HG03558 (cell line): Measurements from ENCODE around the gene SH3TC1.

Experiments
- ATAC-seq: cut with Tn5 transposase; IDR thresholded peaks from one replicate; pipeline ENCODE4 v1.9.1; 2021; ENCODE audit warnings: moderate number of reproducible peaks; ENCODE audit not compliant: unreplicated experiment; ENCODE audit errors: extremely low read depth

The SH3TC1 gene

GRCh38 chr4:8163436-8164193 lies 35.5 kb upstream of the SH3TC1 start:
- ATAC-seq: no peak

DNA sequence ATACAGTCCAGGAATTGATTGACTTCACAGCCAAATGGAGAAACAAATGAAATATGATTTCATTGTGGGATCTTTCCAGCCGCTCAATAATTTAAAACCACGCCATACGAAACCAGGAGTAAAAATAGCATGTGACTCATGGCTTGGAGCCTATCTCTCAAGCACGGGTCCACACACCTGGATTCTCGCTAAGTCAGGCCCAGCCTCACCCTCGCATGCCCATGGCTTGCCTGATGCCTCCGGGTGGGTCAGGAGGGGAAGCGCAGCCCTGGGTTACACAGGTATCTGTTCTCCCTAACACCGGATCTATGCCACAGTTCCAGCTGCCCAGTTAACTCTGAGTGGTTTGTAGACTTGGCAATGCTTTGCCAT lies 34.9 kb upstream of the SH3TC1 start:
- no peak for ATAC-seq

GRCh38 chr4:8164687-8165086 lies 34.4 kb upstream of the SH3TC1 start:
- no peak for ATAC-seq

DNA sequence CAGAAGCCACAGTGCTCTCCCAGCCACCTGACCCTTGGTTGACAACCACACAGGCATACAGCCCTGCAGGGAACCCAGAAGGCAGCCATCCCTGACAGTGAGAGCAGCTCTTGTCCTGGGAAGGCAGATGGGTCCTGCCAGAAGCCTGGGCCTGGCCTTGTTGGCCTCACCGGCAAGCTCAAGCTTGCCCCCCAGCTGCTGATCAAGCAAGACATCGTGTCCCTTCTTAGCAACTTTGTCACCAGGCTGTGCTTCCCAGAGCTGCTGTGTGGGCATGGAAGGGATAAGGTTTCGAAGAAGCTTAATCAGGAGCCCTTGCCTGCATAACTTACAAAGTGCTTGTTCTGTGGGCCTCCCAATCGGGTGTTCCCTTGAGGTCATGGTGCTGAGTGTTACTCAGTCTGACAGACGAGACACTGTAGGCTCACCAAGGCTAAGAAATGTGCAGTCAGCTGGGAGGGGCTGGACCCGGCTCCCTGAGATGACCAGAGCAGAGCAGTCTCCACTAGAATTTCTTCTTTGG lies 33.7 kb upstream of the SH3TC1 start:
- no peak for ATAC-seq

DNA sequence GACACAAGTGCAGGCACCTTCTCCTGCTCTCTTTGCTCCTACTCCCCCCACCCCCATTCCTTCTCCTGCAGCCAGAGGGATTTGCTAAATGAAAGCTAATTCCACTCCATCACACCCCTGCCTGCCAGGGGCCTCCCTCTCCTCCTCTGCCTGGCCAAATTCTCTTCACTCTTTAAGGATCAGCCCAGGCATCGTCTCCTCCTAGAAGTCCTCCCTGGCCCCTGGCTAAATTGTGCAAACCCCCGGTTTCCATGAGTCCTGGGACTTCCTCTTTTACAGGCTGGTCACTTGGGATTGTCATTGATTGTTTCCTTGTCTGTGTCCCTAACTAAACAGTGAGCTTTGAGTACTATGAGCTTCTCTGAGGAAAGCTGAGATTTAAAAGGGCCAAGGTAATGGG lies 31.8 kb upstream of the SH3TC1 start:
- no peak for ATAC-seq

GRCh38 chr4:8167815-8168214 lies 31.3 kb upstream of the SH3TC1 start:
- ATAC-seq: no peak

- ATAC-seq: no peak
Measured at GRCh38 chr4:8168232-8168631, 30.9 kb upstream of the SH3TC1 start.

DNA sequence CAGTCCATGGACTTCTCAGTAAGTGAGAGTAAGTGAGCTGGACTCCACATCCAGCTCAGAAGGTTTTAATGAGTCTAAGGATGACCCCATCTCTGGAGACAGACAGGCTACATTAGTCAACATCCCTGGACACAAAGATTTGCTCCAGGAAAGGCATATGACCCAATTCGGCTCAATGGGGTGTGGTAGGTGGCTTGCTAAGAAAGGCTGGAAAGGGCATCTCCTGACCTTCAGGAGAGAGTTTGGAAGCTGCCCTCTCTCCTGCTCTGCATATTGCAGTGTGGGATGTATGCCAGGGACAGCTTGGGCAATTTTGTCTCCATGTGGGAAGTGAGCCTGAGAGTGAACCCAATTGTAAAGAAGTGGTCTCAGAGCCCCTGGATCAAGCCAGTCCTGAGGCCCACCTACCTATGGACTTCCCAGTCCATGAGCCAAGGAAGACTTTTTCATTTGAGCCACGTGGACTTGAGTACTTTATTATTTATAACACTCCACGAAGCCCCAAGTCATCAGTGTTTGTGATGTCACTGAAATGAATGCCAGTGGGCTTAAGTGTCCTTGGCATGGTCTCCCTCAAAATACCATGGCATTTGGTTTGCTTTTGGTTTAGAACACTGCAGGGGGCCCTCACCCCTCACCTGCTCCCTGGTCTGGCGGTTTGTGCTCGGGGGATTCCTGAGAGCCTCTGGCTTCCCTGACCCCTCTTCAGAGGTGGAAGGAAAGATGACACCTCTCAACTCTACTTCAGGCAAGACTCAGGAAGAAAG lies 30.1 kb upstream of the SH3TC1 start:
- ATAC-seq: no peak

DNA sequence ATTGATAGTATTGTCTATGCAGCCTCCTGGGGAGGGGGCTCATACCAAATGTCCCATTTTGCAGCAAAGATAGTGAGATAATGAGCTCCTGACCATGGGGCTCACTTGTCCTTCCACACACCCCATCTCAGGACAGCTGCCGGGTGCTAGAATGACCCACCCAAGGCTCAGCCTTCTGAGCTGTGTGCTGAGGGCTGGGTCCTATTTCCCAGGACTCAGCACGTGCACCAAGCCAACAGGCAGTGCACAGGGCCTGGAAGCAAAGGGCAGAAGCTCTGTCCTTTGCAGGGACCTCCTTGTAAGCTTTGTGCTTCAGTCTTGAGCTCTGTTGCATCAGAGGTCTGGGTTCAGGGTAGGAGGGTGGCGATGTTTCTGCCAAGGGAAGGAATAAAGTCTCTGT lies 29.3 kb upstream of the SH3TC1 start:
- no peak for ATAC-seq

DNA sequence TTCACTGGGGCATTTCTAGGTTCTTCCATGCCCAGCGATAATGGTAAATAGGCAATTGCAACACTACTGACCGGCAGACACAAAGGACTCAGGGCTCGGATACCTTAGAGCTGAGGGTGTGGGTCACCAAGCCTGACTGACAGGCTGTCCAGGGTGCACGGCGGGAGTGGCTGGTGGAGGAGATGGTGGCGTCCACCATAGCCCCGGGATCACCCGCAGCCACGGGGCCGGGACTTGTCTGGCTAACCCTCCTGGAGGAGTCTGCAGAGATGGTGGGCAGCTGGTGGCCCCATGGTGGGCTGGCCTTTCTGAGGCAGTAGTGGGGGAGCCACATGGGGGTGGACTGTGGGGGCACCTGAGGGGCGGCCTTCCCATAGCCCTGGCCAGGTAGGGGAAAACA lies 28.7 kb upstream of the SH3TC1 start:
- ATAC-seq: no peak

DNA sequence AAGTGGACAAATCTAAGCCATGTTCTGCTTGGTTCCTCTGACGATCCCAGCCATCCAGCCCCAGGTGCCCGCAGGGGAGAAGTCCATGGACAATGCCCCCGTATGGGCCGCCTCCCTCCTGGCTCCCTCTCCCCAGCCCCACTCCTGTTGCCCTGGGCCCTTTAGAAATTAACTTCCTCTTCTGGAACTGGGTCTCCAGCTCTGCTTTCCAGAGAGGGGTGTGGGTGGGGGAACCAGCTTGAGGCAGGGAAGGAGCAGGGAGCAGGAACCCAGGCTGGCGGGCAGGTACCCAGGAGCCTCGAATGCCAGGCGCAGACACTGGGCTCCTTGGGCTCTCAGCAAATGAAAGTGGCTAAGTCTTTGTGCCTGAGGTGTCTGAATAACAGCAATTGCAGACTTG lies 27.8 kb upstream of the SH3TC1 start:
- no peak for ATAC-seq

GRCh38 chr4:8171984-8172924 lies 26.8 kb upstream of the SH3TC1 start:
- no peak for ATAC-seq

DNA sequence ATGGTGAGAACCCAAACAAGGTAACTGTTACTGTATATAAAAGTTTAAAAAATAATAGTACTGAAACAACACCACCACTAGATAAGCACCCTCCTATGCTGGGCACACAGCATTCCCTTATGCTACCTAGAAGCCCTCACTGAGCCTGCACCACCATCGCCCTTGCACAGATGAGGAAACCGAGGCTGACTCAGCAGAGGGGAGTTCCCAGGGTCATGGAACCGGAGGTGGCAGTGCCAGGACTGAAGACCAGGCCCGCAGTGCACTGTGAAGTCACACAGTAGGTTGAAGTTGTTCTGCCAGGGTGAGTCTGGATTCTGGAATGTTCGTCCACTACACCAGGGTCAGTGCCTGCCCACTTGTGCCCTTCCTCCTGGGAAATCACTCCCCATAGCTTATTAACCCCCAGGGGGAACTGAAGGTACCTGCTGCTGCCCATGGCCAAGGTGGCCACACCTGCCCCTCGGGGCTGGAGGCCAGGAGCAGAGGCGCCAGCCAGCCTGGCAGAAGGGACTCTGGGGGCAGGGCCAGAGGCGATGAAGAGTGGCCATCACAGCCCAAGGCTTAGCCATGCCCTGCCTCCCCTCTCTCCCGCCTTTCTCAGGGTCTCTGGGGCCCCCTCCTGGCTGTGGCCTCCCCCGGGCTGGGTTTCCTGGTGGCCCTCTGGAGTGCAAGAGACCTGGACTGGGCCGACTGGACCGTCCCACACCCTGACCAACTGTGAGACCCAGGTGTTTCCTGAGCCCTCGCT lies 25.4 kb upstream of the SH3TC1 start:
- ATAC-seq: no peak

- no peak for ATAC-seq
Measured at GRCh38 chr4:8174970-8175369, 24.1 kb upstream of the SH3TC1 start.

- ATAC-seq: no peak
Measured at GRCh38 chr4:8175686-8176085, 23.4 kb upstream of the SH3TC1 start.

DNA sequence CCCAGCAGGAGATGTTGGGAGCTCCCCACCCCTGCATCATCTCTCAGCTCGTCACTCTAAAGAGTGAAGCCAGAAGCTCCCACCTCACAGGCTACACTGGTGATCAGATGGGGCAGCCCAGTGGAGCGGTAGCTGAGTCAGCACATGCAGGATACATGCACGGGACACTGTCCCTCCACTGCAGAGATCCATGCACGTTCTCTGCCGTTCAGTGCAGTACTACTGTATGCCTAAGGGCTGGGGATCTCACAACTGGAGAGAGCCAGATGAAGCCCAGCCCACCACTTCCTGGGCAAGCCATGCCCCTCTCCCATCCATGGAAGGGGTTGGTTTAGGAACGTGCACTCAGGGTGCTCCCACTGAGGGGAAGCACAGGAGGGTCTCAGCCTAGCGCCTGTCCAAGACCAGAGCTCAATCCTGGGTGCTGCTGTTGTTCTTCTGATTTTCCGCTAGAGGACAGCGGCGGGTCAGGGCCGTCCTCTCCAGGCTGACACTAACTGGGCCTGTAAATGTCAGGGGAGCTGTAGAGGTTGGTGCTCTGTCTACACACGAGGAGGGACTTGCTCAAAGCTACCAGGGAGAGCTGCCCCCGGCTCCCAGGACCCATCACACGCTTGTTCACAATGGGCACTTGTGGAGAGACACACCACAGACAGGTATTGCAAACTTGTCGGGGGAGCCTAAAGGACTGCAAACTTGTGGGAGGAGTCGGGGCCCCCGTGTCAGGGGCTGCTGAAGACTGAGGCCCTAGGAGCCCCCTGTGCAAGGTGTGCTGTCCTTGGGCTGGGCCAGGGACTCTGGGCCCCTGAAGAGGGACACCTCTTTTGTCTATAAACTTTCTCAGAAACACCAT lies 22.3 kb upstream of the SH3TC1 start:
- ATAC-seq: peak; percentile 52

DNA sequence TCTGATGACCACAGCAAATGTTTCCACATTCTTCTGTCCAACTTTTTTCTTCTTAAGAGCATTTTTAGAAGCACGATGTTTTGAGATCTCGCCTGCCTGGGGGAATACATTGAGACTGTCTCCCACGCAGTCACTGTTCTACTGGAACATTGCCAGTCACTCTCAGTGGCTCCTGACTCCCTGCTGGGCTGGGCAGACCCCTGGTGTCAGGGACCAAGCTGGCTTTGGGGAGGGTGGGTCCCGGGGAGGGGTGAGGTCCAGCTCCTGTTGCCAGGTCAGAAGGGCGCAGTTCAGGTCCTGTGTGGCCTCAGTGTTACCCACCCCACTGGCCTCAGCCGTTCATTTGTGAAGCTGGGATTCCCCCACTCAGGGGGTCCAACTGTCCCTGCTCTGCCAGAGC lies 21.5 kb upstream of the SH3TC1 start:
- no peak for ATAC-seq

DNA sequence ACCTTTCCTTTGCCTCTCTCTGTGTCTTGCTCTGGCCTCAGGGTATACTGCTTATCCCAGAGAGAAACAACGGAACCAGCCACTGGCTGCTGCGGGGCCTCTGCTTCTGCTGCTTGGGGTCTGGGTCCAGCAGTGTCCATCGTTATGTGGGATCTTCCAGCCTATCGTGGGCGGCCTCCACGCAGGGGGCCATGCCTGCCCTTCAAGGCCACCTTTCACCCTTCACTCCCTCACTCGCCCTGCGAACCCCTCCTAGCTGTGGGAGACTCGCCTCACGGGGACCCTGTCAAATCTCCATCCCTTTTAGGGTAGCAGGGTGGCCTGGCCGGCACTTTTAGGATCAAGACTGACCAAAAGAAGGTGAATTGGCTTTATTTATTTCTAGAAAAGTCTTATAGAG lies 21.1 kb upstream of the SH3TC1 start:
- no peak for ATAC-seq

- no peak for ATAC-seq
Measured at GRCh38 chr4:8179074-8179473, 20.0 kb upstream of the SH3TC1 start.
